Neural progenitor cell (in vitro differentiated cells): ENCODE results near the gene MKS1.

Experiments used
- CTCF ChIP-seq: fragments of 200-600 bp; sonication (generic); IDR thresholded peaks from 2 replicates; pipeline ENCODE4 v1.5.1; 2017; ENCODE audit warnings: antibody characterized with exemption, mild to moderate bottlenecking
- EZH2 ChIP-seq: fragments of 200-600 bp; sonication (generic); IDR thresholded peaks from 2 replicates; pipeline ENCODE4 v1.6.1; 2017; ENCODE audit warnings: antibody characterized with exemption, mild to moderate bottlenecking, moderate library complexity
- EZH2phosphoT487 ChIP-seq: fragments of 200-600 bp; sonication (generic); IDR thresholded peaks from 2 replicates; pipeline ENCODE4 v1.6.1; 2017; ENCODE audit warnings: antibody characterized with exemption

- TF ChIP-seq CTCF, result no peak
- no peak for TF ChIP-seq EZH2phosphoT487
- TF ChIP-seq EZH2, result no peak
These were observed 31.4 kb downstream of the MKS1 start for GRCh38 chr17:58187675-58188074.
